ENCODE results near the gene ABCB8. TPM values are rescaled to one million over a fixed set of nuclear protein-coding genes. Genes with fewer than 3 reads are reported as not detected.

The ABCB8 gene
- total and polyA plus RNA-seq, 2 donors (not counting 3 experiments of a cell fraction or from before 2014, with no cell fraction given) = 38.0 to 46.3 TPM

DNA sequence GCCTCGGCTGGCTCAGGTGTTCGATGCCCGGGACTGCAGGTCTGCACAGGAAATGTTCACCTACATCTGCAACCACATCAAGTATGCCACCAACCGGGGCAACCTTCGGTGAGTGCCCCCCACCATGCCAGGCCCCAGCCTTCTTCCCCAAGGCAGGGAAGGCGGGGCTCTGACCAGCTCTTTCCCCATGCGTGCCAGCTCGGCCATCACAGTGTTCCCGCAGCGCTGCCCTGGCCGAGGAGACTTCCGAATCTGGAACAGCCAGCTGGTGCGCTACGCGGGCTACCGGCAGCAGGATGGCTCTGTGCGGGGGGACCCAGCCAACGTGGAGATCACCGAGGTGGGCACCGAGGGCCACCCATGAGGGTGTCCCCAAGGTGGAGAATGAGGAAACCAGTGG lies 29.9 kb upstream of the ABCB8 start:
- Histone ChIP-seq H4K20me1 (replicated peaks; ENCODE audit: control insufficient read depth, extremely low read depth, insufficient read depth, low read length) (no peaks in the 10 kb centered on the region), H3K9ac (replicated peaks; ENCODE audit: extremely low read depth, insufficient read depth, low read length) (no peak overlapping the region), H3K4me1 (ENCODE audit: control insufficient read depth, extremely low read depth, insufficient read depth, low read length) (peaks cover 28% of the 10 kb centered on the region), H3K9me3 (replicated peaks; ENCODE audit: control insufficient read depth, insufficient read depth, low read length) (no peaks in the 10 kb centered on the region), H3K4me3 (replicated peaks in 1 of 3; ENCODE audit: insufficient read depth in 1 of 3, low read depth in 1 of 3, low read length in 3 of 3) (no peak overlapping the region), H3K4me2 (ENCODE audit: insufficient read depth, low read length) (no peak overlapping the region), H3K79me2 (ENCODE audit: control insufficient read depth, insufficient read depth, low read length) (peaks cover 7% of the 10 kb centered on the region), H3K27ac (ENCODE audit: insufficient read depth, low read depth, low read length) (no peak overlapping the region), H2AFZ (ENCODE audit: low read depth, low read length) (no peak overlapping the region), H3K36me3 (ENCODE audit: control insufficient read depth in 2 of 2, extremely low read depth in 1 of 2, insufficient read depth in 2 of 2, low read length in 2 of 2) (peaks cover 0 to 37% of the 10 kb centered on the region in 2 experiments), H3K9me1 (replicated peaks; ENCODE audit: control insufficient read depth, extremely low read depth, insufficient read depth, low read length) (no peaks in the 10 kb centered on the region), H3K27me3 (ENCODE audit: control insufficient read depth in 2 of 2, insufficient read depth in 2 of 2, low read length in 2 of 2) (no peaks in the 10 kb centered on the region)
- ChIA-PET POLR2A (no interaction called here), CTCF (interaction anchor here (1.5 to 2.3 kb wide), 2 partner anchors 9 kb away, joined by 5 to 10 read pairs; no protein-coding TSS in a partner anchor)
- BruUV-seq (replicated peaks) = no TSS peak
- dilution Hi-C loops (cut with MboI; ENCODE audit: extremely low pct_ligation_motif_present, low sequenced_read_pairs) = no loop called here
- intact Hi-C loops (cut with micrococcal nuclease) = no loop called here
- TF ChIP-seq, protein P1, sequence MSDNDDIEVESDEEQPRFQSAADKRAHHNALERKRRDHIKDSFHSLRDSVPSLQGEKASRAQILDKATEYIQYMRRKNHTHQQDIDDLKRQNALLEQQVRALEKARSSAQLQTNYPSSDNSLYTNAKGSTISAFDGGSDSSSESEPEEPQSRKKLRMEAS (IDR thresholded peaks at IDR 0.05; ENCODE audit: insufficient read depth, insufficient read length) = no peak
- TF ChIP-seq EZH2 (IDR thresholded peaks at IDR 0.05; ENCODE audit: borderline replicate concordance, low read depth, low read length, severe bottlenecking) = no peak
- no peak for TF ChIP-seq POLR2AphosphoS5 (IDR thresholded peaks at IDR 0.05; ENCODE audit: insufficient read depth, low read depth, low read length)
- TF ChIP-seq POLR2A (IDR thresholded peaks at IDR 0.05; ENCODE audit: low read depth, low read length) = no peak
- no peak for TF ChIP-seq GATA2 (IDR thresholded peaks at IDR 0.05; ENCODE audit: insufficient read depth, insufficient read length, low read depth, low read length)
- no peak for TF ChIP-seq FOS (IDR thresholded peaks at IDR 0.05; ENCODE audit: borderline replicate concordance, insufficient read depth, low read length)
- no peak for TF ChIP-seq JUN (IDR thresholded peaks at IDR 0.05; ENCODE audit: borderline replicate concordance, insufficient read depth, insufficient read length, low read depth)
- no peak for TF ChIP-seq MYC (IDR thresholded peaks at IDR 0.05; ENCODE audit: low read depth, low read length)
- TF ChIP-seq, protein P2, sequence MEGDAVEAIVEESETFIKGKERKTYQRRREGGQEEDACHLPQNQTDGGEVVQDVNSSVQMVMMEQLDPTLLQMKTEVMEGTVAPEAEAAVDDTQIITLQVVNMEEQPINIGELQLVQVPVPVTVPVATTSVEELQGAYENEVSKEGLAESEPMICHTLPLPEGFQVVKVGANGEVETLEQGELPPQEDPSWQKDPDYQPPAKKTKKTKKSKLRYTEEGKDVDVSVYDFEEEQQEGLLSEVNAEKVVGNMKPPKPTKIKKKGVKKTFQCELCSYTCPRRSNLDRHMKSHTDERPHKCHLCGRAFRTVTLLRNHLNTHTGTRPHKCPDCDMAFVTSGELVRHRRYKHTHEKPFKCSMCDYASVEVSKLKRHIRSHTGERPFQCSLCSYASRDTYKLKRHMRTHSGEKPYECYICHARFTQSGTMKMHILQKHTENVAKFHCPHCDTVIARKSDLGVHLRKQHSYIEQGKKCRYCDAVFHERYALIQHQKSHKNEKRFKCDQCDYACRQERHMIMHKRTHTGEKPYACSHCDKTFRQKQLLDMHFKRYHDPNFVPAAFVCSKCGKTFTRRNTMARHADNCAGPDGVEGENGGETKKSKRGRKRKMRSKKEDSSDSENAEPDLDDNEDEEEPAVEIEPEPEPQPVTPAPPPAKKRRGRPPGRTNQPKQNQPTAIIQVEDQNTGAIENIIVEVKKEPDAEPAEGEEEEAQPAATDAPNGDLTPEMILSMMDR (IDR thresholded peaks at IDR 0.05; ENCODE audit: extremely low read depth in 1 of 2, insufficient read depth in 1 of 2, low read depth in 1 of 2, low read length in 2 of 2) = no peak
- FAIRE-seq (no peak), DNase-seq (ENCODE audit: low read depth, low spot score) (no peak)

Measured in endothelial cell of umbilical vein (primary cell).